Loucy (cell line): ENCODE measurements around the gene LRIG1.

Source experiments
- H2AFZ ChIP-seq: fragments of 200-600 bp; sonication (generic); 2 replicates; pipeline ENCODE4 v1.6.0; 2016; ENCODE audit warnings: antibody characterized with exemption, mild to moderate bottlenecking, low read length, moderate library complexity
- H3F3A ChIP-seq: fragments of 200-600 bp; 2 replicates; pipeline ENCODE4 v1.6.0; 2016; ENCODE audit warnings: antibody characterized with exemption, low read depth, mild to moderate bottlenecking
- H3K27me3 ChIP-seq: fragments of 200-600 bp; sonication (generic); 2 replicates; pipeline ENCODE4 v1.6.1; 2014; ENCODE audit warnings: low read length, mild to moderate bottlenecking; ENCODE audit not compliant: insufficient read depth, poor library complexity, severe bottlenecking
- H3K36me3 ChIP-seq: fragments of 200-600 bp; sonication (generic); 2 replicates; pipeline ENCODE4 v1.6.1; 2016; ENCODE audit warnings: low read length; ENCODE audit not compliant: insufficient read depth
- H3K4me1 ChIP-seq: fragments of 200-600 bp; sonication (generic); 2 replicates; pipeline ENCODE4 v1.5.1; 2014; ENCODE audit warnings: low read length, mild to moderate bottlenecking; ENCODE audit not compliant: insufficient read depth, poor library complexity, severe bottlenecking
- H3K4me2 ChIP-seq: fragments of 200-600 bp; sonication (generic); 2 replicates; pipeline ENCODE4 v1.6.0; 2014; ENCODE audit warnings: antibody characterized with exemption, low read length, low read depth, mild to moderate bottlenecking; ENCODE audit not compliant: poor library complexity, severe bottlenecking
- H3K4me3 ChIP-seq: fragments of 200-600 bp; sonication (generic); 2 replicates; pipeline ENCODE4 v1.5.1; 2014; ENCODE audit warnings: low read length, mild to moderate bottlenecking, mixed read lengths; ENCODE audit not compliant: poor library complexity, severe bottlenecking
- H3K79me2 ChIP-seq: fragments of 200-600 bp; sonication (generic); 2 replicates; pipeline ENCODE4 v1.6.1; 2014; ENCODE audit warnings: low read length; ENCODE audit not compliant: insufficient read depth
- H3K9ac ChIP-seq: fragments of 200-600 bp; sonication (generic); 2 replicates; pipeline ENCODE4 v1.6.0; 2014; ENCODE audit warnings: mild to moderate bottlenecking, low read depth, low read length, moderate library complexity; ENCODE audit not compliant: poor library complexity, severe bottlenecking
- H3K9me2 ChIP-seq: fragments of 200-600 bp; sonication (generic); replicated peaks from 2 replicates; pipeline ENCODE4 v1.6.1; 2016; ENCODE audit warnings: low read depth, low read length, mixed read lengths
- H3K9me3 ChIP-seq: fragments of 200-600 bp; sonication (generic); 2 replicates; pipeline ENCODE4 v1.6.1; 2014; ENCODE audit warnings: mild to moderate bottlenecking, antibody characterized with exemption, low read length, low read depth; ENCODE audit not compliant: insufficient read depth
- H4K20me1 ChIP-seq: fragments of 200-600 bp; sonication (generic); 2 replicates; pipeline ENCODE4 v1.6.0; 2014; ENCODE audit warnings: antibody characterized with exemption, low read length, mild to moderate bottlenecking; ENCODE audit not compliant: insufficient read depth, poor library complexity, severe bottlenecking
- EZH2phosphoT487 ChIP-seq: fragments of 200-600 bp; IDR thresholded peaks from 2 replicates; pipeline ENCODE4 v1.6.1; 2018; ENCODE audit warnings: antibody characterized with exemption, mild to moderate bottlenecking, moderate library complexity, borderline replicate concordance
- TF ChIP-seq, protein P1 (sequence below): fragments of 200-600 bp; sonication (generic); conservative IDR thresholded peaks from 2 replicates; pipeline ENCODE4 v1.5.1; 2014; ENCODE audit warnings: mild to moderate bottlenecking, antibody characterized with exemption, low read length

The LRIG1 gene

DNA sequence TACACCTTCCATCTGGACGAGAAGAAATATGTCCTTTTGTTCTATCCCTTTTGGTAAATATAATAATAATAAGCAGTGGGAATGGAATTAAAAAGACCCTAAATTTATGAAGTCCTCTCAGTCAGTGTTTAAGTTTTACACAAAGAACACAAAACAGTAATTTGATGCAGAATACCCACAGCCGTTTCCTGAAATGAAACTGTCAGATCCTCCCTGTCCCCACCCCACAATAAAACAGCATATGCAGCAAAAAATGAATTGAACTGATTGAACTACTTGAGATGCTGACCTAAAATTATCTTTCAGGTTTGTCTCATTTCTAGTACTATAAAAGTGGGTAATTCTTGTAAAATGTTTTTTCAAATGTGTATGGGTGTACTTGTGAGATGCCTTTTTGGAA is 2.2 kb upstream of the LRIG1 start:
- Histone ChIP-seq H3K79me2 (peaks cover 27% of the 10 kb centered on the region), H2AFZ (no peak overlapping the region), H3K9me3 (no peaks in the 10 kb centered on the region), H3K36me3 (no peaks in the 10 kb centered on the region), H3K4me2 (peak overlapping the region; percentile 72), H3F3A (no peaks in the 10 kb centered on the region; the same call in 1 of the 2 replicates), H3K9ac (no peak overlapping the region), H3K9me2 (no peaks in the 10 kb centered on the region), H4K20me1 (peaks cover 15% of the 10 kb centered on the region), H3K4me1 (peaks cover 31% of the 10 kb centered on the region), H3K27me3 (no peaks in the 10 kb centered on the region), H3K4me3 (peak overlapping the region; percentile 21)
- TF ChIP-seq, protein P1, sequence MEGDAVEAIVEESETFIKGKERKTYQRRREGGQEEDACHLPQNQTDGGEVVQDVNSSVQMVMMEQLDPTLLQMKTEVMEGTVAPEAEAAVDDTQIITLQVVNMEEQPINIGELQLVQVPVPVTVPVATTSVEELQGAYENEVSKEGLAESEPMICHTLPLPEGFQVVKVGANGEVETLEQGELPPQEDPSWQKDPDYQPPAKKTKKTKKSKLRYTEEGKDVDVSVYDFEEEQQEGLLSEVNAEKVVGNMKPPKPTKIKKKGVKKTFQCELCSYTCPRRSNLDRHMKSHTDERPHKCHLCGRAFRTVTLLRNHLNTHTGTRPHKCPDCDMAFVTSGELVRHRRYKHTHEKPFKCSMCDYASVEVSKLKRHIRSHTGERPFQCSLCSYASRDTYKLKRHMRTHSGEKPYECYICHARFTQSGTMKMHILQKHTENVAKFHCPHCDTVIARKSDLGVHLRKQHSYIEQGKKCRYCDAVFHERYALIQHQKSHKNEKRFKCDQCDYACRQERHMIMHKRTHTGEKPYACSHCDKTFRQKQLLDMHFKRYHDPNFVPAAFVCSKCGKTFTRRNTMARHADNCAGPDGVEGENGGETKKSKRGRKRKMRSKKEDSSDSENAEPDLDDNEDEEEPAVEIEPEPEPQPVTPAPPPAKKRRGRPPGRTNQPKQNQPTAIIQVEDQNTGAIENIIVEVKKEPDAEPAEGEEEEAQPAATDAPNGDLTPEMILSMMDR: no peak

DNA sequence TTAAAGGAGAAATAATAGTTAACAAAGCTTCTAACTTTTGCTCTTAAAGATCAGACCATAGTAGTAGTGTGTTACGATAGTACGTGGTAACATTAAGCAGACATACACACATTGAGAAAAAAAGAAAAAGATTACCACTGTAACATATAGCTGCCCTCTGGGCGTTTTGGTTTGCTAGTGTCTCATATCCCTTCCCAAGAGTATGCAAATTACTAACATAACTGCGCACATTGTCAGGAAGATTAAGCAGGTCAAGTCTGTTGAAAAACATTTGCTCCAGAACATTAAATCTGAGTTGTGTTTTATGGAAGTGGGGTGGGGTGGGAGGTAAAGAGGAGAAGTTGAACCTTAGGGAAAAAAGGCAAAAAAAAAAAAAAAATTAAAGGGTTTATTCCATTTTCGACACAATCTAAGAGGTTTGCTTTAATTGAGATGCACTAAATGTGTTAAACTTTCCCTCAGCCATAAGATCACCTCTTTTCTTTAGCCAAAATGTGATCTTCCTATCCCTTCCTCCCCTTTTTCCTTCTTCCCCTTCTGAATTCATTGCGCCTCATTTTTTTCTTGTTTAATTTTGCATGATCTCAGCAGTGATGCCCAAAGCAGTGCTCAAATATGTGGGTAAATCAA is 1.5 kb upstream of the LRIG1 start:
- H4K20me1 ChIP-seq: peaks cover 19% of the 10 kb centered on the region
- peak overlapping the region; percentile 72 for H3K4me2 ChIP-seq
- H3K9me2 ChIP-seq: no peaks in the 10 kb centered on the region
- no peaks in the 10 kb centered on the region; the same call in 1 of the 2 replicates for H3F3A ChIP-seq
- H3K79me2 ChIP-seq: peaks cover 33% of the 10 kb centered on the region
- TF ChIP-seq, protein P1: no peak
- H3K4me1 ChIP-seq: peaks cover 36% of the 10 kb centered on the region
- no peaks in the 10 kb centered on the region for H3K27me3 ChIP-seq
- no peak overlapping the region for H3K9ac ChIP-seq
- H3K9me3 ChIP-seq: no peaks in the 10 kb centered on the region
- H3K36me3 ChIP-seq: no peaks in the 10 kb centered on the region
- no peak overlapping the region for H2AFZ ChIP-seq
- H3K4me3 ChIP-seq: peak overlapping the region; percentile 75

DNA sequence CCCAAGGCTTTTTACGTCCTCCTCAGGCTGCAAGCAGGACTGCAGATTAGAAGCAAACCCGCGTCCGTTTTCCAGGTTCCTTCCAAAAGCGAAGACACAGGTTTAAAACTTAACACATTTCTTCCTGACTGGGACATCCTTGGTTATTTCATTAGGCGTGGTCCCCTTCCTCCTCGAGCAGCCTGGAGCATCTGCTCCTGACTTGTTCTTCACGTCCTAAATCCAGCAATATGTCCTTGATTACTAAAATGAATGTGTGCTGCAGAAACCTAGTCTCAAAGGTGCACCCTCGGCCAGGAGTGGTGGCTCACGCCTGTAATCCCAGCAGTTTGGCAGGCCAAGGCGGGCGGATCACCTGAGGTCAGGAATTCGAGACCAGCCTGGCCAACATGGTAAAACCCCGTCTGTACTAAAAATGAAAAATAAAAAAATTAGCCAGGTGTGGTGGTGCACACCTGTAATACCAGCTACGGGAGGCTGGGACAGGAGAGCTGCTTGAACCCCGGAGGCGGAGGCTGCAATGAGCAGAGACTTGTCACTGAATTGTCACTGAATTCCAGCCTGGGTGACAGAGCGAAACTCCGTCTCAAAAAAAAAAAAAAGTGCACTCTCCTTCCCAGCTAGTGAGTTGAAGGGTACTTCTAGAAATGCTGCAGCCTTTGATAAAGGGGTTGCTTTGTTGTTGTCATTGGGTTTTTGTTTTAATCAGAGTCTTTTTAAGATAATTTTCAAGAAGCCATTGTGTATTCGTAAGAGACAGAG is 842 bp upstream of the LRIG1 start:
- H3K79me2 ChIP-seq: peaks cover 40% of the 10 kb centered on the region
- no peaks in the 10 kb centered on the region for H3K27me3 ChIP-seq
- no peaks in the 10 kb centered on the region; the same call in 1 of the 2 replicates for H3F3A ChIP-seq
- TF ChIP-seq, protein P1: no peak
- TF ChIP-seq EZH2phosphoT487: no peak
- peak overlapping the region; percentile 48 for H3K9ac ChIP-seq
- H3K36me3 ChIP-seq: no peaks in the 10 kb centered on the region
- peaks cover 22% of the 10 kb centered on the region for H4K20me1 ChIP-seq
- H3K4me2 ChIP-seq: peak overlapping the region; percentile 72
- H3K9me2 ChIP-seq: no peaks in the 10 kb centered on the region
- H2AFZ ChIP-seq: peak overlapping the region; percentile 82
- H3K9me3 ChIP-seq: no peaks in the 10 kb centered on the region
- peak overlapping the region; percentile 75 for H3K4me3 ChIP-seq
- H3K4me1 ChIP-seq: peaks cover 43% of the 10 kb centered on the region
